PFSK-1 (cell line): Measurements from ENCODE around the gene FGFR2.

ENCODE experiments used
- FOXP2 ChIP-seq: optimal IDR thresholded peaks from 2 replicates; pipeline ENCODE3; 2011; ENCODE audit warnings: borderline replicate concordance, control low read depth, inconsistent platforms; ENCODE audit not compliant: insufficient read depth; ENCODE audit errors: extremely low read length, extremely low read depth
- POLR2AphosphoS5 ChIP-seq: IDR thresholded peaks from 2 replicates; pipeline ENCODE4 v1.6.1; 2012; ENCODE audit warnings: low read depth, mild to moderate bottlenecking, control low read depth, low read length, moderate library complexity
- REST ChIP-seq, 2 experiments: IDR thresholded peaks; 2 replicates each; pipeline versions ENCODE4 v1.6.1 to v1.8.0; 2011 to 2012; ENCODE audit warnings: low read depth in 2 of 2, low read length in 2 of 2, control low read depth in 1 of 2, inconsistent platforms in 1 of 2, mild to moderate bottlenecking in 1 of 2, moderate library complexity in 1 of 2; ENCODE audit not compliant: insufficient read depth in 1 of 2
- SIN3A ChIP-seq: IDR thresholded peaks from 2 replicates; pipeline ENCODE4 v1.6.1; 2012; ENCODE audit warnings: mild to moderate bottlenecking, low read length, moderate library complexity, borderline replicate concordance; ENCODE audit not compliant: insufficient read depth
- TAF1 ChIP-seq: IDR thresholded peaks from 2 replicates; pipeline ENCODE4 v1.6.1; 2012; ENCODE audit warnings: low read length, control low read depth, borderline replicate concordance; ENCODE audit not compliant: insufficient read depth

Gene FGFR2

DNA sequence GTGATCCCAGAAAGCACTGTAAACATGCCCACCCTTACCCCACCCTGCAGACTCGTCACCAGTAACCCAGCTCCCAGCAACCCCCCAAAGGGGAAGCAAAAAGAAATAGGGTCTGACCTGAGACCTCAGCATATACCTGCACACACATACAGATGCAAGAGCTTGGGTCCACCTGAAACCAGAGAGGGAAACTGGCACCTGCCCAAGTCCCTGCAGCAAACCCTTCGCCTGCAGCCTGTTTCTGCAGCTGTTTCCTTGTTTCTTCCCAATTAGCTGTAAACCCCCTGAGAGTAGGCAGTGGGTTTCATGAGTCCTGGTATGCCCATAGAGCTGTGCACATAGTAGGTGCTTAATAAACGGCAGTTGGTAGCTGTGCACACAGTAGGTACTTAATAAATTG is 140.5 kb downstream of the FGFR2 start:
- TF ChIP-seq POLR2AphosphoS5 (no peak), TAF1 (no peak), SIN3A (no peak), REST (IDR thresholded peaks at IDR 0.05; ENCODE audit: insufficient read depth in 1 of 2, low read depth in 2 of 2, low read length in 2 of 2) (no peak), FOXP2 (no peak)

- TF ChIP-seq REST (IDR thresholded peaks at IDR 0.05; ENCODE audit: insufficient read depth in 1 of 2, low read depth in 2 of 2, low read length in 2 of 2) (no peak), FOXP2 (no peak), POLR2AphosphoS5 (no peak), TAF1 (no peak), SIN3A (no peak)
Measured at GRCh38 chr10:121455377-121455776, 142.9 kb downstream of the FGFR2 start.

DNA sequence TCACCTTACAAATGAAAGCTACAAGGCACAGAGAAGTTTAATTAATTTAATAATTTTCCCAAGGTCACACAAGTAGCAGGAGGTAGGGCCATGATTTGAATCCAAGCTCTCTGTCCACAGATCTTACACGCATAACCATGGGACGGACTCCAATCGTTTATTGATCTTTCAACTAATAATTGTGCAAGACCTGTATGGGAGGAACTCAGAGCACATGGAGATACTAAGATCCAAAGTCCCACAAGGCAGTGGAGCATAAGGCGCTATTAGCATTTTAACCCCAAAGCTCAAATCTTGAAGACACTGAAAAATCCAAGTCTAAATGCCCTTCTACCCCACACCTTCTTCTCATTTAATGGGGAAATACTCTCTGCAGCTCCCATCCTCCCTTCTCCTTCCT is 143.5 kb downstream of the FGFR2 start:
- TF ChIP-seq SIN3A (no peak), REST (IDR thresholded peaks at IDR 0.05; ENCODE audit: insufficient read depth in 1 of 2, low read depth in 2 of 2, low read length in 2 of 2) (no peak), FOXP2 (no peak), TAF1 (no peak), POLR2AphosphoS5 (no peak)

DNA sequence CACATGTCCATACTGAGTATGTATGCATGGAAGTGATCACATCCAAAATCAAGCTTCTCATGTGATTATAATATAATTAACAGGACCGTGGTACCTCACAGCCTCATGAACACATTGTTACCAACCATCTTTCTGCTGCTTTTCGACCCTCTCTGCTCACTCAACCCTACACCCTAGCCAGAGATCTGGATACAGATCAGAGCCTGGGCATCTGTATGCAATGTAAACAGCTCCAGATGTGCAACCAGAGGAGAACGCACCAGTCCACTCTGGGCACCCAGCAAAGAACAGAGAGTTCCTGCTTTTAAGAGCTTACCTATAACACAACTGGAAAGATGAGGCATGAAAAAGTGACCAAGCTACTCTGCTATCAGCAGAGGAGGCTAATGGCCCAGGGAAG is 145.1 kb downstream of the FGFR2 start:
- no peak for TF ChIP-seq POLR2AphosphoS5
- TF ChIP-seq REST (IDR thresholded peaks at IDR 0.05; ENCODE audit: insufficient read depth in 1 of 2, low read depth in 2 of 2, low read length in 2 of 2): no peak
- TF ChIP-seq SIN3A: no peak
- TF ChIP-seq FOXP2: no peak
- no peak for TF ChIP-seq TAF1

- TF ChIP-seq TAF1 (no peak), SIN3A (no peak)
Measured at GRCh38 chr10:121452581-121452980, 145.7 kb downstream of the FGFR2 start.

GRCh38 chr10:121450247-121450646 is 148.0 kb downstream of the FGFR2 start:
- TF ChIP-seq REST (IDR thresholded peaks at IDR 0.05; ENCODE audit: insufficient read depth in 1 of 2, low read depth in 2 of 2, low read length in 2 of 2) (no peak), FOXP2 (no peak), TAF1 (no peak), POLR2AphosphoS5 (no peak), SIN3A (no peak)
